ENCODE measurements around the gene DNER. TPM values are rescaled to one million over a fixed set of nuclear protein-coding genes. Genes with fewer than 3 reads are reported as not detected.
"Not testable (repeated sequence)": the region's sequence is repeated elsewhere in the genome, so short reads cannot be mapped to it uniquely, and the experiment has no call there.

DNER gene
- total RNA-seq, 1 donor from 2014 or later = 1.6 TPM

DNA sequence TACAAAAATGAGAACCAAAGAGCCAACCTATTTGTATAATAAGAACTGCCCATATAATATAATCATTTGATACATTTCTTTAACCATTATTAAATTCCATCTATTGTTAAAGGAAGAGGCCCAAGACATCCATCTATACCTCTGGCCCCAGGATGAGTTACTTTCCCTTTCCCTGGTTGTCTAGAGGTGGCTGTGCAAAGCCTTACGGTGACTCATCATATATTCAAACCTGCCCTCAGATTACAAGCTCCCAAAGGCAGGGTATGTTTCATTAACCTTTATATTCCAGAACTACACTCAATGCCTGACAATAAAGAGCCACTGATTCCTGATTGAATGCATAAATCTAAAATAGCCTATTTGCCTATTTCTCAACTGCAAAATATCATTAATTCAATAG, 337.5 kb downstream of the DNER start:
- Histone ChIP-seq H3K27ac (ENCODE audit: low read depth, low read length) (no peak overlapping the region), H3K4me3 (ENCODE audit: low read length in 3 of 3) (no peak overlapping the region), H3K9ac (ENCODE audit: low read depth in 1 of 3, low read length in 3 of 3) (no peak overlapping the region), H3K27me3 (ENCODE audit: control insufficient read depth in 3 of 3, insufficient read depth in 3 of 3, low read length in 3 of 3) (no peaks in the 10 kb centered on the region), H3K9me3 (ENCODE audit: control insufficient read depth in 3 of 3, low read length in 3 of 3) (no peaks in the 10 kb centered on the region), H3K4me1 (ENCODE audit: control insufficient read depth in 3 of 3, insufficient read depth in 3 of 3, low read length in 3 of 3) (no peaks in the 10 kb centered on the region), H3K36me3 (ENCODE audit: control insufficient read depth in 3 of 3, insufficient read depth in 3 of 3, low read length in 3 of 3) (no peaks in the 10 kb centered on the region)

DNA sequence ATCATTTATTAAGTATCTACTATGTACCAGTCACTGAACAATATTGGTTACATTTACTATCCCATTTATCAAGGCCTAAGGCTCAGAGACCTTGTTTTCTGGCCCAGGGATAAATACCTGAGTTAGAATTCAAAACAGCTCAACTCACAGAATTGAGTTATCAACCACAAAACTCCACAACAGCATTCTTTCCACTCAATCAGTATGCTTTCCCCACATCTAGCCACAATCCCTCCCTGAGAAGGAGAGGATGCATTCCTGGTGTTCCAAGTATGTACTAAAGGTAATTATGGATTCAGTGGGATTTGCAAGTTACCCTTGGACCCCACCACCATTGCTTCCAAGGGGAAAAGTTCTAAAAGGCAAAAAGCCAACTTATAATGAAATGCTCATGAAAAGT, 339.1 kb downstream of the DNER start:
- Histone ChIP-seq H3K36me3 (ENCODE audit: control insufficient read depth in 3 of 3, insufficient read depth in 3 of 3, low read length in 3 of 3) (no peaks in the 10 kb centered on the region), H3K9ac (ENCODE audit: low read depth in 1 of 3, low read length in 3 of 3) (no peak overlapping the region), H3K9me3 (ENCODE audit: control insufficient read depth in 3 of 3, low read length in 3 of 3) (no peaks in the 10 kb centered on the region), H3K27ac (ENCODE audit: low read depth, low read length) (no peak overlapping the region), H3K4me1 (ENCODE audit: control insufficient read depth in 3 of 3, insufficient read depth in 3 of 3, low read length in 3 of 3) (no peaks in the 10 kb centered on the region), H3K4me3 (ENCODE audit: low read length in 3 of 3) (no peak overlapping the region), H3K27me3 (ENCODE audit: control insufficient read depth in 3 of 3, insufficient read depth in 3 of 3, low read length in 3 of 3) (no peaks in the 10 kb centered on the region)

DNA sequence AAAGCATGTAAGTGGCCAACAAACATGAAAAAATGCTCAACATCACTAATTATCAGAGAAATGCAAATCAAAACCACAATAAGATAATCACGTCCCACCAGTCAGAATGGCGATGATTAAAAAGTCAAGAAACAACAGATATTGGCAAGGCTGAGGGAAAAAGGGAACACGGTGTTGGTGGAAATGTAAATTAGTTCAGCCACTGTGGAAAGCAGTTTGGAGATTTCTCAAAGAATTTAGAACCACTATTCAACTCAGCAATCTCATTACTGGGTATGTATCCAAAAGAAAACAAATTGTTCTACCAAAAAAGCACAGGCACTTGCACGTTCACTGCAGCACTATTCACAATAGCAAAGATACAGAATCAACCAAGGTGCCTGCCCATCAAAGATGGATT, 341.0 kb downstream of the DNER start:
- H3K4me3 ChIP-seq (ENCODE audit: low read length in 3 of 3); H3K36me3 ChIP-seq (ENCODE audit: control insufficient read depth in 3 of 3, insufficient read depth in 3 of 3, low read length in 3 of 3); H3K9me3 ChIP-seq (ENCODE audit: control insufficient read depth in 3 of 3, low read length in 3 of 3); H3K27me3 ChIP-seq (ENCODE audit: control insufficient read depth in 3 of 3, insufficient read depth in 3 of 3, low read length in 3 of 3); H3K27ac ChIP-seq (ENCODE audit: low read depth, low read length); H3K4me1 ChIP-seq (ENCODE audit: control insufficient read depth in 3 of 3, insufficient read depth in 3 of 3, low read length in 3 of 3); H3K9ac ChIP-seq (ENCODE audit: low read depth in 1 of 3, low read length in 3 of 3): not testable (repeated sequence)

DNA sequence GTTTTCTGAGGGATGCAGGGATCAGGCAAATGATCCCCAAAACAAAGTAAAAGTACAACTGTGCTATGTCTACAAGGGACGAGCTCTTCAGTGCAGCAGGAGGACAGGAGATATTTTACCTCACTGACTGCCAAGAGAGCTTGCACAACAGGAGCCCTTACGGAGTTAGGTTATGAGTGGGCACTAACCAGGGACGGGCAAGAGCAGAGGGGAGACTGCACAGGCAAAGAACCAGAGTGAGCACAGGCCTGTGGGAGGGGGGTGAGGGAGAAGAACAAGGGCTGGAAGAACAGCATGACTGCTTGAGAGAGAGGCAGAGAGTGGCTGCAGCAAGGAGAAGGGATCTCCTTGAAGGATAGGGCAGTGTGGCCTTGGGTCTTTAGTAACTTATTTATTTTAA, 342.1 kb downstream of the DNER start:
- no peaks in the 10 kb centered on the region for H3K9me3 ChIP-seq (ENCODE audit: control insufficient read depth in 3 of 3, low read length in 3 of 3)
- H3K4me3 ChIP-seq (ENCODE audit: low read length in 3 of 3) = no peak overlapping the region
- H3K27me3 ChIP-seq (ENCODE audit: control insufficient read depth in 3 of 3, insufficient read depth in 3 of 3, low read length in 3 of 3) = no peaks in the 10 kb centered on the region
- H3K36me3 ChIP-seq (ENCODE audit: control insufficient read depth in 3 of 3, insufficient read depth in 3 of 3, low read length in 3 of 3) = no peaks in the 10 kb centered on the region
- H3K4me1 ChIP-seq (ENCODE audit: control insufficient read depth in 3 of 3, insufficient read depth in 3 of 3, low read length in 3 of 3) = no peaks in the 10 kb centered on the region
- no peak overlapping the region for H3K9ac ChIP-seq (ENCODE audit: low read depth in 1 of 3, low read length in 3 of 3)
- H3K27ac ChIP-seq (ENCODE audit: low read depth, low read length) = no peak overlapping the region

DNA sequence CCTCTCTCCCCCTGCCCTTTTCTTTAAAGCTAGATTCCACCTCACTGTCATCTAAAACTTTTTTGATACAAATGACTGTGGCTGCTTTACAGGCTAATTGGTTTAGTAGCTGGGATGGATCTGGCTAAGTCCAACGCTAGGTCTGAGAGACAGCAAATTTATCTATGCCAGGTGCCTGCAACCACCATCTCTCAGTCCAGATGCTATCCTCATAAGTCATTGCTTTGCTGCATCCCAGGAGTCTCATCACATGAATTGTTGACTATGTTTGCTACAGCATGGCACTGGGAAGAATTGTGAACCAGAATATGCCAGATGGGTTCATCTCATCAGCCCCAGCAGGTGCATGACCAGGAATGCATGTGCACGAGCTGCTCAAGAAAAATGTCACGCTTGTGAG, 343.3 kb downstream of the DNER start:
- no peak overlapping the region for H3K27ac ChIP-seq (ENCODE audit: low read depth, low read length)
- no peak overlapping the region for H3K9ac ChIP-seq (ENCODE audit: low read depth in 1 of 3, low read length in 3 of 3)
- no peaks in the 10 kb centered on the region for H3K4me1 ChIP-seq (ENCODE audit: control insufficient read depth in 3 of 3, insufficient read depth in 3 of 3, low read length in 3 of 3)
- H3K9me3 ChIP-seq (ENCODE audit: control insufficient read depth in 3 of 3, low read length in 3 of 3) = no peaks in the 10 kb centered on the region
- H3K36me3 ChIP-seq (ENCODE audit: control insufficient read depth in 3 of 3, insufficient read depth in 3 of 3, low read length in 3 of 3) = no peaks in the 10 kb centered on the region
- H3K4me3 ChIP-seq (ENCODE audit: low read length in 3 of 3) = no peak overlapping the region
- no peaks in the 10 kb centered on the region for H3K27me3 ChIP-seq (ENCODE audit: control insufficient read depth in 3 of 3, insufficient read depth in 3 of 3, low read length in 3 of 3)

DNA sequence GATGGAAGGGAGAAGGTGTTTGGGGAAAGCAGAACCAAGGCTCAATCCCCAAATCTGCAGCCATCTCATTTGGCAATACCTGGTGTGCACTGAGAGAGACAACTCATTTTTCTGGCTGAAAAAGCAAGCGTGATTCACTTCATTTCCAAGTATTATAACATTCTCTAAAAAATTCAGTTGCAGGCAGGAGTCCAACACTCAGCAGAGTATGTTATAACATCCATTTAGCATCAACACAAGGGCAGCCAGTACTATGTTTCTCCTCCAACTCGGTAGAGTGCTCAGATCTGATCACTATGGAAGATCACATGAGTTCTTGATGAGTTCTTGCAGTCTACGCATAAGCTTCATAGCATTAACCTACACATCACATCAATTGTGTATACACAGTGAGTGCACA, 343.8 kb downstream of the DNER start:
- Histone ChIP-seq H3K4me1 (ENCODE audit: control insufficient read depth in 3 of 3, insufficient read depth in 3 of 3, low read length in 3 of 3) (no peaks in the 10 kb centered on the region), H3K36me3 (ENCODE audit: control insufficient read depth in 3 of 3, insufficient read depth in 3 of 3, low read length in 3 of 3) (no peaks in the 10 kb centered on the region), H3K27ac (ENCODE audit: low read depth, low read length) (no peak overlapping the region), H3K27me3 (ENCODE audit: control insufficient read depth in 3 of 3, insufficient read depth in 3 of 3, low read length in 3 of 3) (no peaks in the 10 kb centered on the region), H3K9ac (ENCODE audit: low read depth in 1 of 3, low read length in 3 of 3) (no peak overlapping the region), H3K9me3 (ENCODE audit: control insufficient read depth in 3 of 3, low read length in 3 of 3) (no peaks in the 10 kb centered on the region), H3K4me3 (ENCODE audit: low read length in 3 of 3) (no peak overlapping the region)

DNA sequence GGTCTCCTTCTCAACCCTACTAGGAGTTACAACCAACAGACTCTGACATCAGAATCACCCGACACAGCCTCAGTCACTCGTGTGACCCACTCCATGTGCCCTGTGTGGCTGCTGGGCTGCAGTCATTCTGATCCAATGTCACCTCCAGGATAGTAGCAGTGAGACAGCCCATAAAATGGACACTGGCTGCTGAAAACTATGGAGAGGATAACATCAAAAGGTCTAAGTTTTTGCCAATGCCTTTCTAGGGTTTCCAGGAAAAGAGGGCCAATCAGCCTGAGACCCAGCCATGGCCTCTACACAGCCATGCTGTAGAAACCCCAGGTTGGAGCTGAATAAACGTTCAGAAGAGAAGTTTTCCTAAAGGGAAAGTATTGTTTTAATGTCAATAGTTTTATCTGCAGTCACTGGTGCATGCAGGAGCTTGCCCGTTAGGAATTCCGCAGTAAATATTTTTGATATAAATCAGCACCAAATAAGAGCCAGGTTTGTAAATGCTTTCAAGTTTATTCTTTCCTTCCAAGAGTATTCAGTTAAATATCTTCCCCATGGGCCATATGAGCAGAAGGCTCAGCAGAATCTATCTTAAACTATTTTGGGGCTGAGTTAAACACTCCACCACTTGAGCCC, 351.1 kb downstream of the DNER start:
- no peaks in the 10 kb centered on the region for H3K9me3 ChIP-seq (ENCODE audit: control insufficient read depth in 3 of 3, low read length in 3 of 3)
- H3K4me3 ChIP-seq (ENCODE audit: low read length in 3 of 3) = no peak overlapping the region
- no peak overlapping the region for H3K27ac ChIP-seq (ENCODE audit: low read depth, low read length)
- H3K27me3 ChIP-seq (ENCODE audit: control insufficient read depth in 3 of 3, insufficient read depth in 3 of 3, low read length in 3 of 3) = no peaks in the 10 kb centered on the region
- H3K9ac ChIP-seq (ENCODE audit: low read depth in 1 of 3, low read length in 3 of 3) = no peak overlapping the region
- H3K4me1 ChIP-seq (ENCODE audit: control insufficient read depth in 3 of 3, insufficient read depth in 3 of 3, low read length in 3 of 3) = no peaks in the 10 kb centered on the region
- H3K36me3 ChIP-seq (ENCODE audit: control insufficient read depth in 3 of 3, insufficient read depth in 3 of 3, low read length in 3 of 3) = no peaks in the 10 kb centered on the region

DNA sequence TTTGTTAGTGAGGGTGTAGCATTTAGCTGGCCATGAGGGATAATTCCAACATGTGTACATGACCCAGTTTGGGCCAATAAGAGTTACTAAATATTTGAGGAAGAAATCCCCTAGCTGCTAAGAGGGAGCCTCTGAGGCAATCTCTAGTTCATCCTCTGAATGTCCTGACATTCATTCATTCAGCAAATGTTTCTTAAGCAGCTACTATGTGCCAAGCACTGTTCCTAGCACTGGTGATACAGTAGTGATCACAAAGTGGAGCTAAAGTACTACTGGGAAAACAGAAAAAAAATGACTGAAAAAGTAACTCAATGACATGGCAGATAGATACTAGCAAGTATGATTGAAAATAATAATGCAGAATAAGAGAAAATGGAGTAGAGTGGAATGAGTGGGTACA, 363.5 kb downstream of the DNER start:
- Histone ChIP-seq H3K27me3 (ENCODE audit: control insufficient read depth in 3 of 3, insufficient read depth in 3 of 3, low read length in 3 of 3) (no peaks in the 10 kb centered on the region), H3K4me3 (ENCODE audit: low read length in 3 of 3) (no peak overlapping the region), H3K36me3 (ENCODE audit: control insufficient read depth in 3 of 3, insufficient read depth in 3 of 3, low read length in 3 of 3) (no peaks in the 10 kb centered on the region), H3K27ac (ENCODE audit: low read depth, low read length) (no peak overlapping the region), H3K9ac (ENCODE audit: low read depth in 1 of 3, low read length in 3 of 3) (no peak overlapping the region), H3K9me3 (ENCODE audit: control insufficient read depth in 3 of 3, low read length in 3 of 3) (peaks cover 0 to 3% (median 0%) of the 10 kb centered on the region in 3 donors), H3K4me1 (ENCODE audit: control insufficient read depth in 3 of 3, insufficient read depth in 3 of 3, low read length in 3 of 3) (no peaks in the 10 kb centered on the region)

DNA sequence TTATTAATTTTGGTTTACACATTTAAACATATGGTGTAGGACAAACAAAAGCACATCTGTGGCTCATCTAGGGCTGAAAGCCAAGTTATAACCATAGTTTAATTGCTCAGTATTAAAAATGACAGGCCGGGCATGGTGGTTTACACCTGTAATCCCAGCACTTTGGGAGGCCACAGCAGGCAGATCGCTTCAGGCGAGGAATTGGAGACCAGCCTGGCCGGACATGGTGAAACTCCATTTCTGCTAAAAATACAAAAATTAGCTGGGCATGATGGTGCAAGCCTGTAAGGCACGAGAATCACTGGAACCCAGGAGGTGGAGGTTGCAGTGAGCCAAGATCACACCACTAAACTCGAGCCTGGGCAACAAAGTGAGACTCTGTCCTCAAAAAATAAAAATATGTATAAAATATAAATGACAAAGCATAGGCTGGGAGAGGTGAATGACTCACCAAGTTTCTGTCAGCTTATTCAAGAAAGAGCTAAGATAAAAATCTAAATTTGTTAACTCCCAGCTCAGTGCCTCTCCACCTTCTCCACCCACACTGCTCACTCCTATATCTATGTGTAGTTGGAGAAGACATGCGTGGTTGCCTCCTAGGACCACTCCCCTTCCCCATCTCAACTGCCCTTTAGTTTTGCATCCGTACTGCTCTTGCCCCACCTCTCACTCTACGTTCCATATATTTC, 364.1 kb downstream of the DNER start:
- Histone ChIP-seq H3K27me3 (ENCODE audit: control insufficient read depth in 3 of 3, insufficient read depth in 3 of 3, low read length in 3 of 3) (no peaks in the 10 kb centered on the region), H3K4me1 (ENCODE audit: control insufficient read depth in 3 of 3, insufficient read depth in 3 of 3, low read length in 3 of 3) (no peaks in the 10 kb centered on the region), H3K4me3 (ENCODE audit: low read length in 3 of 3) (no peak overlapping the region), H3K27ac (ENCODE audit: low read depth, low read length) (no peak overlapping the region), H3K9me3 (ENCODE audit: control insufficient read depth in 3 of 3, low read length in 3 of 3) (peaks cover 0 to 3% (median 0%) of the 10 kb centered on the region in 3 donors), H3K36me3 (ENCODE audit: control insufficient read depth in 3 of 3, insufficient read depth in 3 of 3, low read length in 3 of 3) (no peaks in the 10 kb centered on the region), H3K9ac (ENCODE audit: low read depth in 1 of 3, low read length in 3 of 3) (no peak overlapping the region)

DNA sequence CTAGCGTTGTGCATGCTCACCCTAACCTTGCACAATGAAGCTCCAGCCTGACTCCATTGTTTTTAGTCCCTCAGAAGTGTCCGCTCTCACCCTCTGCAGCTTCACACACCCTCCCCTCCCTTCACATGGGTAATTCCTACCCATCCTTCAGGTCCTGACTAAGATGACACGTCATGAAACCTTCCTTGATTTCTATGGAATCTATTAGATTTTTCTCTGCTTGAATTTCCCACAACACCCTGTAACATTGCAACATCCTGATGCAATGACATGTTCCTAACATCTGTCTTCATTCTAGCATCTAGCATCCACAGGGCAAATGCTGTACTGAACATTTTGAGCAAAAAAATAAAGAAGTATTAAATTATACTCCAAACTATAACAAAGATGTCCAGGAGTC, 366.2 kb downstream of the DNER start:
- H3K4me1 ChIP-seq (ENCODE audit: control insufficient read depth in 3 of 3, insufficient read depth in 3 of 3, low read length in 3 of 3) = no peaks in the 10 kb centered on the region
- H3K9ac ChIP-seq (ENCODE audit: low read depth in 1 of 3, low read length in 3 of 3) = no peak overlapping the region
- no peak overlapping the region for H3K4me3 ChIP-seq (ENCODE audit: low read length in 3 of 3)
- H3K36me3 ChIP-seq (ENCODE audit: control insufficient read depth in 3 of 3, insufficient read depth in 3 of 3, low read length in 3 of 3) = no peaks in the 10 kb centered on the region
- H3K27me3 ChIP-seq (ENCODE audit: control insufficient read depth in 3 of 3, insufficient read depth in 3 of 3, low read length in 3 of 3) = no peaks in the 10 kb centered on the region
- H3K9me3 ChIP-seq (ENCODE audit: control insufficient read depth in 3 of 3, low read length in 3 of 3) = peaks cover 0 to 3% (median 0%) of the 10 kb centered on the region in 3 donors
- H3K27ac ChIP-seq (ENCODE audit: low read depth, low read length) = no peak overlapping the region

Measured in skeletal muscle tissue (tissue), 4 donors.